Stimulated activated CD4-positive, alpha-beta T cell treated with anti-CD3 and anti-CD28 coated beads, Interleukin-4, amount 100 ng/mL, for 1 hour (primary cell): ENCODE measurements around the gene CLDN7.

Source experiments
- DNase-seq: peaks from one replicate; pipeline ENCODE4 v3.0.0-alpha.2; 2020

Gene CLDN7

GRCh38 chr17:7285679-7286078 is 23.4 kb upstream of the CLDN7 start:
- DNase-seq = no peak

DNA sequence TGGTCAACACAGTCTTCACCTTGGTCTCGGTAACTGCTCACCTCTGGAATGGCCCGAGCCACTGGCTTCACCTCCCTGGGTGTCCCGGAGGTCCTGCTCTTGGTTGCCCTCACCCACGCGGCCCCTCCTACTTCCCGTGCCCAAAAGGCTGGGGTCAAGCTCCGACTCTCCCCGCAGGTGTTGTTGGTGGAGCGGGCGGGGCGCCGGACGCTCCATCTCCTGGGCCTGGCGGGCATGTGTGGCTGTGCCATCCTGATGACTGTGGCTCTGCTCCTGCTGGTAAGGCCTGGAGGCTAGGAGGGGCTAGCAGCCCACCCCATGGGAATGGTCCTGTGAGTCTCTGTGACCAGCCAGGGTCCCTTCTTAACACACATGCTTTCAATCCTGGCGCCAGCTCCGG is 22.6 kb upstream of the CLDN7 start:
- no peak for DNase-seq

- no peak for DNase-seq
Observed at GRCh38 chr17:7283471-7284216, 21.4 kb upstream of the CLDN7 start.

DNA sequence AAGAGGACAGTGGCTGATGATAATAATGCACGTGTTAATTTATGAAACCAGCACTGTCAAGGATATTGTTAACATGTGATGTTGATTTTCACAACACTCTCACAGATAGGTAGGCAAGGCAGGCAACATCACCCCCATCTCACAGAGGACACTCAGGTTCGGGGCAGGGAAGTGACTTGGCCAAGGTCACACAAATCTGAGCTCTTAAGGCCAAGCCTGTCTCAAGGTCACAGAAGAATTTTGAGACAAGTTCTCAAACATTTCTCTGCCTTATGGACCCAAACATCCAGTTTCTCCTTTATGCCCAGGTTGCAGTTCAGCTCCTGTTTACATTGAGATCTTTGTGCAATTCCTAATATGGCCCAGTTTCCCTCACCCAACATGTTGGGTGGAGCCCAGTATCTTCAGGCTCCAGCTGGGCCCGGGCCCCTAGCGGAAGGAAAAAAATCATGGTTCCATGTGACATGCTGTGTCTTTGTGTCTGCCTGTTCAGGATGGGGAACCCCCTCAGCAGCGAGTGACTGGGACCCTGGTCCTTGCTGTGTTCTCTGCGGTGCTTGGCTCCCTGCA is 20.6 kb upstream of the CLDN7 start:
- DNase-seq = no peak

- DNase-seq = no peak
Observed at GRCh38 chr17:7281953-7282751, 19.9 kb upstream of the CLDN7 start.

GRCh38 chr17:7281074-7281952 is 19.0 kb upstream of the CLDN7 start, which contains the start of gene SLC2A4:
TSS of gene SLC2A4 (plus strand) at chr17:7281718. CDS start at chr17:7281935, 217 bp downstream.
- peak; percentile 91 for DNase-seq

- peak; percentile 87 for DNase-seq
Observed at GRCh38 chr17:7280519-7281073, 18.3 kb upstream of the CLDN7 start.

DNA sequence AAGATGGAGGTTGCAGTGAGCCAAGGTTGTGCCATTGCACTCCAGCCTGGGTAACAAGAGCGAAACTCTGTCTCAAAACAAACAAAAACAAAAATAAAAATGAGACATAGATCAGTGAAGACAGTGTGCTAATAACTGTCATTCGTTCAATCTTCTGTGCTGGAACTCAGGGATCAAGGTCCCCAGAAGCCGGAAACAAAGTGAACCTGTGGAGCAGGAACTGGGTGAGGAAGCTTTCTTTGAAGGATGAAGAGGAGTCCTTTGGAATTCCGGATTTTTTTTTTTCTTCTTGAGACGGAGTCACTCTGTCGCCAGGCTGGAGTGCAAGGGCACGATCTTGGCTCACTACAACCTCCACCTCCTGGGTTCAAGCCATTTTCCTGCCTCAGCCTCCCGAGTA is 17.2 kb upstream of the CLDN7 start:
- DNase-seq = no peak

GRCh38 chr17:7266784-7267183 is 4.5 kb upstream of the CLDN7 start:
- no peak for DNase-seq

GRCh38 chr17:7263801-7264078 is 1.5 kb upstream of the CLDN7 start:
- no peak for DNase-seq

DNA sequence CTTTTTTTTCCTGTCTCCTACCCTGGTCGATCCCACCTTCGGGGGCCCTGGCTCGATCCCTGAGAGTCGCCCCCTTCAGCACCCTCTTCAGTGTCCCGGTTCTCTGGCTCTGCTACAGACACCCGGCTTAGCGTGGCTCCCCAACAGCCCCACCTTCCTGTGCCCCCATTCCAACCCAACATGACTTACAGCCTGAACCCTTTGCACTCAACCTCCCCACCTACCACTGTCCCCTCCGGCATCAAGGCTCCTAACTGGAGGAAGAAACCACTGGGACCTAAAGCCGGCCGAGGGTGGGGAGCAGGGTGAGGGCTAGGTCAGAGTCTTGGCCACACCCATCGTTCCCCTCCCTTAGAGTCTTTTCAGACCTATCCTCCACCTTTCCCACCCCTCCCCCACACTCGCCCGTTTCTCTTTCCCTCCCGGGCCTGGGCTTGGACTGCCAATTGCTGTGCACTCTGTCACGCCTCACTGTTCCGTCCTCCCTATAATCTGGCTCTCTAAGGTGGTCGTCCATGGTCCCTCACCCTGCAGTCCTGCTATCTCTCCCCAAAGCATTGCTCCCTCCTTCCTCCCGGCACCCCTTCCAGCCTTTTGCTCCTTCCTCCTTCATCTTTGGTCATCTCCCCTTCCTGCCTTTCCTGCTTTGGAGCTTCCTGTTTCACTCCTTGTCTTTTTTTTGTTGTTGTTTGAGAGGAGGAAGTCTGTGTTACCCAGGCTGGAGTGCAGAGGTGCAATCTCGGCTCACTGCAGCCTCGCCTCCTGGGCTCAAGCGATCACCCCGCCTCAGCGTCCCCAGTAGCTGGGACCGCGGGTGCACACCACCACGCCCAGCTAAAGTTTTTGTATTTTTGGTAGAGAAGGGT is 890 bp upstream of the CLDN7 start:
- peak; percentile 17 for DNase-seq

- peak; percentile 32 for DNase-seq
Observed at GRCh38 chr17:7261379-7262191, 693 bp downstream of the CLDN7 start.

GRCh38 chr17:7260651-7261378 is 1.5 kb downstream of the CLDN7 start:
- DNase-seq = peak; percentile 47

GRCh38 chr17:7260151-7260550 is 2.1 kb downstream of the CLDN7 start:
- DNase-seq = no peak

DNA sequence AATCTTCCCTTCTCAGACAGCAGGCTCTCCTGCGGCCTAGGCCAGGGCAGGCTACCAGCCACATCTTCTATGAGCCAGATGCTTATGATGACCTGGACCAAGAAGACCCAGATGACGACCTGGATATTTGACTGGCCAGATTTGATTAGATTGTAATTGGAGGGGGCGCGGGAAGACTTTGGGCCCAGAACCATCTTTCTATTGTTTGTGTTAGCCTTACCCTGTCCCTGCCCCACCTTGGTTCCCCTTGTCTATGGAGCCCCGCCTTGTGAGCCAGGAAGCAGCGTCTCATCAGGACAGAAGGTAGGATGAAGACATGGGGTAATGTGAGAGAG is 2.8 kb downstream of the CLDN7 start:
- no peak for DNase-seq

DNA sequence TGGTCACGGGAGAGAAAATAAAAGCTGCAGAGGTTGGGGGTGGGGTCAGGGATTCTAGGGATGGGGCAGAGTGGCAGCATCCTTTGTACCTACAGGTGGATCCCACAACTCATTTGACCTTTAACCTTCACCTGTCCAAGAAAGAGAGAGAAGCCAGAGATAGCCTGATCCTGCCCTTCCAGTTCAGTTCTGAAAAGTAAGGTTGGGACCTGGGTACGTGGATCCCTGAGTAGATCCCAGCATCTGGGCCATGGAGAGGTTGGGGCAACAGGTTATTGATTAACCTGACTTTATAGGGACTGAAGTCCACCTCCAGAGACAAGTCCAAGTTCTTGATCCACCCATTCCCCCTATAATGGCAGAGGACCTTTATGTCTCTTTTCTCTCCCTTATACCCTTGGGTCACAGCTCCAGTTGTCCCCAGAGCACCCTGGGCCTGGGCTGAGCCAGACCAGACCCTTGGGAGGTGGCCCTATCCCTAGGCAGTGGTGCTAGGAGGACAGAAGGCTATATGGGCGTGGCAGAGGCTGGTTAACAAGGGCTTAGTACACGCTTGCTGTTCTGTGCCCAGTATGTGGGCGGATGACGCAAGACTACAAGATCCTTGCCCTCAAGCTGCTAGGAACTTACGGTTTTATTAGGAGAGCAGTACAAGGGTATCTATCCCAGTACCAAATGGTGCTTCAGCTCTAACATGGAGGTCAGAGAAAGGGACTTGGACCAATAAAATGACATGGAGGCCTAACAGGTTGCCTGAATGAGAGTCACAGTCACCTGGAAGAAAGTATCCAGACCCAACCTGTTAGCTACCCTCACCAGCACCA is 3.3 kb downstream of the CLDN7 start:
- DNase-seq = no peak

DNA sequence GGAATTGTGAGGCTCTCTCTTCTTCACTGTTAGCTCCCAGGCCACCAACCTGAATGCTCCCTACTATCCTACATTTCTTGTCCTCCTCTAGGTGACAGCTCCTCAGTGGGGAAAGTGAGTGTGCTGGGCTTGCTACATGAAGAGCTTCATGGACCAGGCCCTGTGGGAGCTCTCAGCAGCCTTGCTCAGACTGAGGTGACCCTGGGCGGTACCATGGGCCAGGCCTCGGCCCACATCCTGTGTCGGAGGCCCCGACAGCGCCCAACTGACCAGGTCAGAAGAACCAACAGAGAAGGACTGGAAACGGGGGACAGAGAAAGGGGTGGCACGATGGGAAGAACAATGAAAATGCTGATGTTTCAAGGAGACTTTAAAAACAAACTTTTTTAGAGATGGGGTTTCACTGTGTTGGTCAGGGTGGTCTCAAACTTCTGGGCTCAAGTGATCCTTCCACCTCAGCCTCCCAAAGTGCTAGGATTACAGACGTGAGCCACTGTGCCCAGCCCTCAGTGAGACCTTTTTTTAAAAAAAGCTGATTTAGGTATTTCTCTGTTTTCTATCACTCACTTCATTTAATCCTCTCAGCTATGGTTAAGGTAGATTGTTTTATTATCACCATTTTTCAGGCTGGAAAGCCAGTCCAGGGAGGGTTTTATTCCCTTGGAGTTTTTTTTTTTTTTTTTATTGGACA is 5.4 kb downstream of the CLDN7 start:
- no peak for DNase-seq

DNA sequence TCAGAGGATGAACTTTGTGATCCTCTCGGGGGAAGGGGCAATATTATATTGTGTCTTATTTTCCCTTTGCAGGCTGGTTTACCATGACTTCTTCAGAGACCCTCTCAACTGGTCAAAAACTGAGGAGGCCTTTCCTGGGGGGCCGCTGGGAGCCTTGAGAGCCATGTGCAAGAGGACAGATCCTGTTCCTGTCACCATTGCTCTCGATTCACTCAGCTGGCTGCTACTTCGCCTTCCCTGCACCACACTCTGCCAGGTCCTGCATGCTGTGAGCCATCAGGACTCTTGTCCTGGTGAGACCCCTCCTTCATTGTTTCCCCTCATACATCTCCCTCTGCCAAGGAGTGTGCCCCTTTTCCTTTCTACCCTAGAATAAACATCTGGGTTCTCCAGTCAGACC is 7.8 kb downstream of the CLDN7 start:
- DNase-seq = no peak

- DNase-seq = no peak
Observed at GRCh38 chr17:7253082-7253481, 9.2 kb downstream of the CLDN7 start.
